ENCODE results near the gene CDPF1.

CDPF1 gene

GRCh38 chr22:46237453-46238124 is 12.5 kb downstream of the CDPF1 start:
- CTCF ChIA-PET = interaction anchor here (0.9 kb wide), 1 partner anchor 31 kb away, joined by 3 read pairs; the partner anchor contains the start of gene TTC38
- peaks cover 27% of the 10 kb centered on the region for H3K4me1 Mint-ChIP-seq
- H3K27ac Mint-ChIP-seq = no peak overlapping the region

GRCh38 chr22:46234969-46235368 is 15.1 kb downstream of the CDPF1 start:
- peaks cover 12% of the 10 kb centered on the region for H3K4me1 Mint-ChIP-seq
- peaks cover 6% of the 10 kb centered on the region for H3K9me3 Mint-ChIP-seq
- CTCF ChIA-PET = no interaction called here
- H3K4me3 Mint-ChIP-seq = no peak overlapping the region
- no peaks in the 10 kb centered on the region for H3K27me3 Mint-ChIP-seq
- DNase-seq = no peak
- H3K36me3 Mint-ChIP-seq = peaks cover 22% of the 10 kb centered on the region
- no peak overlapping the region for H3K27ac Mint-ChIP-seq

More at GRCh38 chr22:46237453-46238124, 12.5 kb downstream of the CDPF1 start:
- Mint-ChIP-seq H3K27me3 (no peaks in the 10 kb centered on the region), H3K9me3 (peaks cover 6% of the 10 kb centered on the region), H3K4me3 (no peak overlapping the region), H3K36me3 (peaks cover 26% of the 10 kb centered on the region)
- no peak for DNase-seq

GRCh38 chr22:46233231-46233630 is 16.9 kb downstream of the CDPF1 start:
- Mint-ChIP-seq H3K36me3 (peaks cover 20% of the 10 kb centered on the region), H3K4me3 (no peak overlapping the region), H3K27me3 (no peaks in the 10 kb centered on the region), H3K4me1 (peaks cover 2% of the 10 kb centered on the region), H3K9me3 (peaks cover 4% of the 10 kb centered on the region), H3K27ac (no peak overlapping the region)
- CTCF ChIA-PET = no interaction called here
- no peak for DNase-seq

- peaks cover 2% of the 10 kb centered on the region for H3K4me1 Mint-ChIP-seq
- CTCF ChIA-PET = no interaction called here
- H3K4me3 Mint-ChIP-seq = no peak overlapping the region
- H3K27me3 Mint-ChIP-seq = no peaks in the 10 kb centered on the region
- peaks cover 7% of the 10 kb centered on the region for H3K36me3 Mint-ChIP-seq
- H3K27ac Mint-ChIP-seq = no peak overlapping the region
- H3K9me3 Mint-ChIP-seq = peaks cover 3% of the 10 kb centered on the region
- no peak for DNase-seq
Observed at GRCh38 chr22:46230262-46230901, 19.7 kb downstream of the CDPF1 start.

GRCh38 chr22:46229701-46230100 is 20.4 kb downstream of the CDPF1 start:
- no peak for DNase-seq
- Mint-ChIP-seq H3K27me3 (no peaks in the 10 kb centered on the region), H3K4me3 (no peak overlapping the region), H3K9me3 (peaks cover 3% of the 10 kb centered on the region), H3K27ac (no peak overlapping the region), H3K4me1 (peaks cover 2% of the 10 kb centered on the region), H3K36me3 (peaks cover 7% of the 10 kb centered on the region)
- CTCF ChIA-PET = no interaction called here

GRCh38 chr22:46226577-46226976 is 23.5 kb downstream of the CDPF1 start:
- DNase-seq = no peak
- Mint-ChIP-seq H3K4me1 (no peaks in the 10 kb centered on the region), H3K36me3 (peaks cover 11% of the 10 kb centered on the region), H3K9me3 (peaks cover 3% of the 10 kb centered on the region), H3K27ac (no peak overlapping the region), H3K4me3 (no peak overlapping the region), H3K27me3 (no peaks in the 10 kb centered on the region)
- CTCF ChIA-PET = no interaction called here

GRCh38 chr22:46225631-46226030 is 24.5 kb downstream of the CDPF1 start:
- H3K27ac Mint-ChIP-seq = no peak overlapping the region
- CTCF ChIA-PET = no interaction called here
- no peak overlapping the region for H3K4me3 Mint-ChIP-seq
- H3K4me1 Mint-ChIP-seq = peaks cover 5% of the 10 kb centered on the region
- peaks cover 3% of the 10 kb centered on the region for H3K9me3 Mint-ChIP-seq
- DNase-seq = no peak
- peaks cover 18% of the 10 kb centered on the region for H3K36me3 Mint-ChIP-seq
- H3K27me3 Mint-ChIP-seq = no peaks in the 10 kb centered on the region

GRCh38 chr22:46224898-46225290 is 25.2 kb downstream of the CDPF1 start:
- no peak overlapping the region for H3K27ac Mint-ChIP-seq
- H3K36me3 Mint-ChIP-seq = peaks cover 22% of the 10 kb centered on the region
- CTCF ChIA-PET = no interaction called here
- peaks cover 10% of the 10 kb centered on the region for H3K4me1 Mint-ChIP-seq
- H3K9me3 Mint-ChIP-seq = peaks cover 3% of the 10 kb centered on the region
- H3K27me3 Mint-ChIP-seq = no peaks in the 10 kb centered on the region
- H3K4me3 Mint-ChIP-seq = no peak overlapping the region
- DNase-seq = no peak

- H3K4me3 Mint-ChIP-seq = no peak overlapping the region
- H3K4me1 Mint-ChIP-seq = peaks cover 16% of the 10 kb centered on the region
- DNase-seq = no peak
- peaks cover 28% of the 10 kb centered on the region for H3K36me3 Mint-ChIP-seq
- CTCF ChIA-PET = no interaction called here
- H3K9me3 Mint-ChIP-seq = peaks cover 3% of the 10 kb centered on the region
- no peaks in the 10 kb centered on the region for H3K27me3 Mint-ChIP-seq
- no peak overlapping the region for H3K27ac Mint-ChIP-seq
Observed at GRCh38 chr22:46224044-46224897, 25.8 kb downstream of the CDPF1 start.

GRCh38 chr22:46220921-46221320 is 29.2 kb downstream of the CDPF1 start:
- no peak overlapping the region for H3K27ac Mint-ChIP-seq
- H3K4me3 Mint-ChIP-seq = no peak overlapping the region
- H3K27me3 Mint-ChIP-seq = no peaks in the 10 kb centered on the region
- peaks cover 2% of the 10 kb centered on the region for H3K9me3 Mint-ChIP-seq
- CTCF ChIA-PET = no interaction called here
- no peak for DNase-seq
- H3K36me3 Mint-ChIP-seq = peaks cover 34% of the 10 kb centered on the region
- H3K4me1 Mint-ChIP-seq = peaks cover 19% of the 10 kb centered on the region

- Mint-ChIP-seq H3K4me3 (no peak overlapping the region), H3K9me3 (no peaks in the 10 kb centered on the region), H3K4me1 (peaks cover 19% of the 10 kb centered on the region), H3K27me3 (no peaks in the 10 kb centered on the region), H3K36me3 (peaks cover 31% of the 10 kb centered on the region), H3K27ac (peak overlapping the region; percentile 43)
- DNase-seq = peak; percentile 40
- CTCF ChIA-PET = no interaction called here
Observed at GRCh38 chr22:46219636-46220035, 30.5 kb downstream of the CDPF1 start.

GRCh38 chr22:46214616-46215015 is 35.5 kb downstream of the CDPF1 start:
- DNase-seq = no peak
- Mint-ChIP-seq H3K27me3 (no peaks in the 10 kb centered on the region), H3K9me3 (peaks cover 2% of the 10 kb centered on the region), H3K27ac (no peak overlapping the region), H3K36me3 (peaks cover 42% of the 10 kb centered on the region), H3K4me1 (peaks cover 6% of the 10 kb centered on the region), H3K4me3 (no peak overlapping the region)
- CTCF ChIA-PET = no interaction called here

GRCh38 chr22:46214149-46214548 is 35.9 kb downstream of the CDPF1 start:
- peaks cover 42% of the 10 kb centered on the region for H3K36me3 Mint-ChIP-seq
- CTCF ChIA-PET = no interaction called here
- no peak overlapping the region for H3K27ac Mint-ChIP-seq
- no peak overlapping the region for H3K4me3 Mint-ChIP-seq
- DNase-seq = no peak
- peaks cover 7% of the 10 kb centered on the region for H3K9me3 Mint-ChIP-seq
- no peaks in the 10 kb centered on the region for H3K27me3 Mint-ChIP-seq
- H3K4me1 Mint-ChIP-seq = peaks cover under 1% of the 10 kb centered on the region

- DNase-seq = no peak
- Mint-ChIP-seq H3K27ac (no peak overlapping the region), H3K27me3 (no peaks in the 10 kb centered on the region)
Observed at GRCh38 chr22:46213052-46213451, 37.0 kb downstream of the CDPF1 start.

More at GRCh38 chr22:46213052-46213451, 37.0 kb downstream of the CDPF1 start:
- Mint-ChIP-seq H3K36me3 (peaks cover 47% of the 10 kb centered on the region), H3K4me3 (no peak overlapping the region), H3K4me1 (no peaks in the 10 kb centered on the region), H3K9me3 (peaks cover 14% of the 10 kb centered on the region)
- CTCF ChIA-PET = no interaction called here
